PFSK-1 (cell line): ENCODE results near the gene NRXN3.

ENCODE experiments used
- FOXP2 ChIP-seq: optimal IDR thresholded peaks from 2 replicates; pipeline ENCODE3; 2011; ENCODE audit warnings: borderline replicate concordance, control low read depth, inconsistent platforms; ENCODE audit not compliant: insufficient read depth; ENCODE audit errors: extremely low read length, extremely low read depth
- POLR2AphosphoS5 ChIP-seq: IDR thresholded peaks from 2 replicates; pipeline ENCODE4 v1.6.1; 2012; ENCODE audit warnings: low read depth, mild to moderate bottlenecking, control low read depth, low read length, moderate library complexity
- SIN3A ChIP-seq: IDR thresholded peaks from 2 replicates; pipeline ENCODE4 v1.6.1; 2012; ENCODE audit warnings: mild to moderate bottlenecking, low read length, moderate library complexity, borderline replicate concordance; ENCODE audit not compliant: insufficient read depth
- TAF1 ChIP-seq: IDR thresholded peaks from 2 replicates; pipeline ENCODE4 v1.6.1; 2012; ENCODE audit warnings: low read length, control low read depth, borderline replicate concordance; ENCODE audit not compliant: insufficient read depth
- TF ChIP-seq, protein P1 (sequence below), 2 experiments: IDR thresholded peaks; 2 replicates each; pipeline versions ENCODE4 v1.6.1 to v1.8.0; 2011 to 2012; ENCODE audit warnings: low read depth in 2 of 2, low read length in 2 of 2, control low read depth in 1 of 2, inconsistent platforms in 1 of 2, mild to moderate bottlenecking in 1 of 2, moderate library complexity in 1 of 2; ENCODE audit not compliant: insufficient read depth in 1 of 2

The NRXN3 gene

GRCh38 chr14:78674820-78675219 lies 504.6 kb downstream of the NRXN3 start:
- TF ChIP-seq POLR2AphosphoS5 (no peak), TAF1 (no peak), SIN3A (no peak), FOXP2 (no peak)
- TF ChIP-seq, protein P1, sequence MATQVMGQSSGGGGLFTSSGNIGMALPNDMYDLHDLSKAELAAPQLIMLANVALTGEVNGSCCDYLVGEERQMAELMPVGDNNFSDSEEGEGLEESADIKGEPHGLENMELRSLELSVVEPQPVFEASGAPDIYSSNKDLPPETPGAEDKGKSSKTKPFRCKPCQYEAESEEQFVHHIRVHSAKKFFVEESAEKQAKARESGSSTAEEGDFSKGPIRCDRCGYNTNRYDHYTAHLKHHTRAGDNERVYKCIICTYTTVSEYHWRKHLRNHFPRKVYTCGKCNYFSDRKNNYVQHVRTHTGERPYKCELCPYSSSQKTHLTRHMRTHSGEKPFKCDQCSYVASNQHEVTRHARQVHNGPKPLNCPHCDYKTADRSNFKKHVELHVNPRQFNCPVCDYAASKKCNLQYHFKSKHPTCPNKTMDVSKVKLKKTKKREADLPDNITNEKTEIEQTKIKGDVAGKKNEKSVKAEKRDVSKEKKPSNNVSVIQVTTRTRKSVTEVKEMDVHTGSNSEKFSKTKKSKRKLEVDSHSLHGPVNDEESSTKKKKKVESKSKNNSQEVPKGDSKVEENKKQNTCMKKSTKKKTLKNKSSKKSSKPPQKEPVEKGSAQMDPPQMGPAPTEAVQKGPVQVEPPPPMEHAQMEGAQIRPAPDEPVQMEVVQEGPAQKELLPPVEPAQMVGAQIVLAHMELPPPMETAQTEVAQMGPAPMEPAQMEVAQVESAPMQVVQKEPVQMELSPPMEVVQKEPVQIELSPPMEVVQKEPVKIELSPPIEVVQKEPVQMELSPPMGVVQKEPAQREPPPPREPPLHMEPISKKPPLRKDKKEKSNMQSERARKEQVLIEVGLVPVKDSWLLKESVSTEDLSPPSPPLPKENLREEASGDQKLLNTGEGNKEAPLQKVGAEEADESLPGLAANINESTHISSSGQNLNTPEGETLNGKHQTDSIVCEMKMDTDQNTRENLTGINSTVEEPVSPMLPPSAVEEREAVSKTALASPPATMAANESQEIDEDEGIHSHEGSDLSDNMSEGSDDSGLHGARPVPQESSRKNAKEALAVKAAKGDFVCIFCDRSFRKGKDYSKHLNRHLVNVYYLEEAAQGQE (IDR thresholded peaks at IDR 0.05; ENCODE audit: insufficient read depth in 1 of 2, low read depth in 2 of 2, low read length in 2 of 2), result no peak

DNA sequence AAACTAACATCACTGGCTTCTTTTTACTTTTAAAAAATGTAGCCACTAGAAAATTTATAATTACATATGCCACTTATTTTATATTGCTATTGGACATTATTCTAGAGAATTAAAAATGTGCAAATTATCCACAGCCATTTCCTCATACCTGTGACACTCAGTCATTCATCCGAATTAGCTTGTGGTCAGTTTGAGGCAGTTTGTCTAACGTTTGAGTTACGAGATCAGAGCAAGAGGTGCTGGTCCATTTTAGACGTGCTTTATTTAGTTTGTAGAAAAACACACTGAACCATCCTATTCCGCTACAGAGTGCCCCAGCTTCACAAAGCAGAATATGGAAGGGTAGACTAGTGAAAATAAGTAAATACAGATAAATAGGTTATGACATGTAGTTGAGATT lies 513.0 kb downstream of the NRXN3 start:
- TF ChIP-seq TAF1 (no peak), FOXP2 (no peak), POLR2AphosphoS5 (no peak), SIN3A (no peak)
- TF ChIP-seq, protein P1 (IDR thresholded peaks at IDR 0.05; ENCODE audit: insufficient read depth in 1 of 2, low read depth in 2 of 2, low read length in 2 of 2), result no peak

DNA sequence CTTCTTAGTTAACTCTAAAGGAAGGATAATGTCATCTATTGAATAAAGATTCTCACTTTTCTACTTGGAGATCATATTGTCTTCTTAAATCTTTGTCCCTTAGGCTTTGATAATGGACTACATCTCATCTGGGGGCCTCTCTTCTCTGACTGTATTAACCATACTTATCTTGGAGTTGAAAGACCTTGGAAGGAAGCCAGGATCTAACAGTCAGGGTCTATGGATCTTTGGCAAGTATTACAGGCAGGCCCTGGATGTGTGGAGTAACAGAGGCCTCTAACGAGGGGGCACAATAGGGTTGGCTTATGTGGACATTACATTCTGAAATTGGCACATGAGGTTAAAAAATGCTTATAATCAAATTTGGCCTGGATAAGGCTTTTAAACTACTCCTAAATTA lies 513.8 kb downstream of the NRXN3 start:
- no peak for TF ChIP-seq POLR2AphosphoS5
- no peak for TF ChIP-seq SIN3A
- no peak for TF ChIP-seq FOXP2
- TF ChIP-seq, protein P1 (IDR thresholded peaks at IDR 0.05; ENCODE audit: insufficient read depth in 1 of 2, low read depth in 2 of 2, low read length in 2 of 2), result no peak
- TF ChIP-seq TAF1, result no peak

GRCh38 chr14:78688503-78688902 lies 518.3 kb downstream of the NRXN3 start:
- no peak for TF ChIP-seq TAF1
- TF ChIP-seq POLR2AphosphoS5, result no peak
- TF ChIP-seq FOXP2, result no peak
- no peak for TF ChIP-seq SIN3A
- TF ChIP-seq, protein P1 (IDR thresholded peaks at IDR 0.05; ENCODE audit: insufficient read depth in 1 of 2, low read depth in 2 of 2, low read length in 2 of 2), result no peak

DNA sequence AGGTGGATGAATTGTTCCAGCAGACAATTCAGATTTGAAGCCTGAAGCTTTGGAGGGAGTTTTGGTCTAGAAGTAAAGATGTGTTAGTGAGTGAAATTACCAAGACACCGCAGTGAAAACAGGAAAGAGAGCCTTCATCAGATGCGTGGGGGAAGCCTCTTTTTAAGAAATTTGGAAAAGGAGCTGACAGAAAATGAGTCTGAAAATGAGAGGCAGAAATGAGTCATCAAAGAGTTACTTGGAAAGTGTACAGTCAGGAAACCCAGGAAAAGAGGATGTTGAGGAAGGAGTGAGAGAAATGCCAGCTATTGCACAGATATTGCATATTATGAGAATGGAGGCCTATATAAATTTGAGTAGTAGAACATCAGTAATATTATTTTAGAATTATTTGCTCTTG lies 520.7 kb downstream of the NRXN3 start:
- TF ChIP-seq TAF1 (no peak), FOXP2 (no peak), POLR2AphosphoS5 (no peak), SIN3A (no peak)
- TF ChIP-seq, protein P1 (IDR thresholded peaks at IDR 0.05; ENCODE audit: insufficient read depth in 1 of 2, low read depth in 2 of 2, low read length in 2 of 2), result no peak
